ENCODE results near the gene CACNG6.

GRCh38 chr19:53945441-53945840 lies 46.0 kb upstream of the CACNG6 start:
- no peak for TF ChIP-seq CTCF (conservative IDR thresholded peaks at IDR 0.05; ENCODE audit: low read depth, low read length)
- TF ChIP-seq EZH2 (IDR thresholded peaks at IDR 0.05; ENCODE audit: borderline replicate concordance, low read depth, low read length, poor library complexity, severe bottlenecking), result no peak
